ENCODE data around the gene SVBP. TPM values are rescaled to one million over a fixed set of nuclear protein-coding genes. Genes with fewer than 3 reads are reported as not detected.

Gene SVBP
- total and polyA plus RNA-seq, 12 donors = 11.6 to 31.7 (median 14.5) TPM

GRCh38 chr1:42852608-42852980 lies 35.4 kb upstream of the SVBP start:
- peaks cover 0 to 12% (median 0%) of the 10 kb centered on the region in 11 donors for H3K9me3 ChIP-seq
- peaks cover 0 to 34% (median 20%) of the 10 kb centered on the region in 9 donors for H3K36me3 ChIP-seq
- no peaks in the 10 kb centered on the region for H3K27me3 ChIP-seq
- WGBS, 2 donors = 36 to 56% methylated on average over 2 of the region's 2 CpGs
- DNase-seq (no peak), ATAC-seq (no peak)
- H3K4me1 ChIP-seq = peaks cover 0 to 14% (median 5%) of the 10 kb centered on the region in 9 donors
- TF ChIP-seq CTCF (IDR thresholded peaks at IDR 0.05) = no peak
- intact Hi-C loops (cut with DNase I) = no loop called here
- peak overlapping the region in 1 of 10 donors; percentile 6 for H3K27ac ChIP-seq
- H3K4me3 ChIP-seq = no peak overlapping the region

GRCh38 chr1:42851960-42852607 lies 34.9 kb upstream of the SVBP start:
- no peak overlapping the region for H3K4me3 ChIP-seq
- TF ChIP-seq CTCF (IDR thresholded peaks at IDR 0.05) = no peak
- DNase-seq (no peak), ATAC-seq (no peak)
- intact Hi-C loops (cut with DNase I) = no loop called here
- H3K27me3 ChIP-seq = no peaks in the 10 kb centered on the region
- H3K9me3 ChIP-seq = peaks cover 0 to 12% (median 0%) of the 10 kb centered on the region in 11 donors
- peaks cover 0 to 34% (median 20%) of the 10 kb centered on the region in 9 donors for H3K36me3 ChIP-seq
- 89 to 95% methylated on average over 2 of the region's 2 CpGs for WGBS, 2 donors
- H3K4me1 ChIP-seq = peaks cover 4 to 19% (median 10%) of the 10 kb centered on the region in 9 donors
- H3K27ac ChIP-seq = no peak overlapping the region

DNA sequence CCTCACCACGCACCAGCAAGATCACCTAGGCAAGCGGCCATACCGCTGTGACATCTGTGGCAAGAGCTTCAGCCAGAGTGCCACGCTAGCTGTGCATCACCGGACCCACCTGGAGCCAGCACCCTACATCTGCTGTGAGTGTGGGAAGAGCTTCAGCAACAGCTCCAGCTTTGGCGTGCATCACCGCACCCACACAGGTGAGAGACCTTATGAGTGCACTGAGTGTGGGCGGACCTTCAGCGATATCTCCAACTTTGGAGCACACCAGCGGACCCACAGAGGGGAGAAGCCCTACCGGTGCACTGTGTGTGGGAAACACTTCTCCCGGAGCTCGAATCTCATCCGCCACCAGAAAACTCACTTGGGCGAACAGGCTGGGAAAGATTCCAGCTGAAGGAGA lies 34.2 kb upstream of the SVBP start:
- ATAC-seq (no peak), DNase-seq (no peak)
- Histone ChIP-seq H3K4me3 (no peak overlapping the region), H3K9me3 (peaks cover 0 to 12% (median 0%) of the 10 kb centered on the region in 11 donors), H3K4me1 (peaks cover 5 to 22% (median 14%) of the 10 kb centered on the region in 9 donors), H3K36me3 (peaks cover 0 to 34% (median 20%) of the 10 kb centered on the region in 9 donors), H3K27me3 (no peaks in the 10 kb centered on the region), H3K27ac (no peak overlapping the region)
- intact Hi-C loops (cut with DNase I) = no loop called here
- 98% methylated on average over 15 of the region's 15 CpGs for WGBS, 2 donors
- TF ChIP-seq CTCF (IDR thresholded peaks at IDR 0.05) = no peak

DNA sequence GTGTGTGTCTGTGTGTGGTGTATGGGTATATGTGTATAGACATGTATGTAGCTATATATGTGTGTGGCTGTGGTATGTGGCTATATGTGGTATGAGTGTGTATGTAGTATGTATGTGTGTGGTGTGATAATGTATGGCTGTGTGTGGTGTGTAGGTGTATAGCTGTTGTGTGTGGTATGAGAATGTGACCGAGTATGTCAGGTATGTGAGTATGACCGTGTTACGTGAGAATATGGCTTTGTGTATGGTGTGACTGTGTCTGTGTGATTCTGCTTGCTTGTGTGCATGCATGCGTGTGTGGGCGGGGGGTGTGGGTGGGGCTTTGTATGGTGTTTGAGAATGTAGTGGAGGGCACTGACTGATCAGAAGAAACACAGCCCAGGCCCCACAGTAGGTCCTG lies 32.7 kb upstream of the SVBP start:
- peaks cover 5 to 28% (median 19%) of the 10 kb centered on the region in 9 donors for H3K4me1 ChIP-seq
- peaks cover 0 to 12% (median 0%) of the 10 kb centered on the region in 11 donors for H3K9me3 ChIP-seq
- peaks cover 0 to 34% (median 20%) of the 10 kb centered on the region in 9 donors for H3K36me3 ChIP-seq
- no peak for TF ChIP-seq CTCF (IDR thresholded peaks at IDR 0.05)
- H3K4me3 ChIP-seq = no peak overlapping the region
- WGBS, 2 donors = 95 to 99% methylated on average over 5 of the region's 5 CpGs
- no peak for ATAC-seq
- no peaks in the 10 kb centered on the region for H3K27me3 ChIP-seq
- no peak for DNase-seq
- no peak overlapping the region for H3K27ac ChIP-seq
- intact Hi-C loops (cut with DNase I) = no loop called here
